ENCODE results near the gene MAL.

Gene MAL

GRCh38 chr2:94996305-94997100, 29.0 kb upstream of the MAL start:
- no peak for DNase-seq (ENCODE audit: low read depth)

- DNase-seq (ENCODE audit: low read depth): no peak
Measured at GRCh38 chr2:94997981-94998930, 27.3 kb upstream of the MAL start.

- no peak for DNase-seq (ENCODE audit: low read depth)
Measured at GRCh38 chr2:94999431-94999883, 26.1 kb upstream of the MAL start.

DNA sequence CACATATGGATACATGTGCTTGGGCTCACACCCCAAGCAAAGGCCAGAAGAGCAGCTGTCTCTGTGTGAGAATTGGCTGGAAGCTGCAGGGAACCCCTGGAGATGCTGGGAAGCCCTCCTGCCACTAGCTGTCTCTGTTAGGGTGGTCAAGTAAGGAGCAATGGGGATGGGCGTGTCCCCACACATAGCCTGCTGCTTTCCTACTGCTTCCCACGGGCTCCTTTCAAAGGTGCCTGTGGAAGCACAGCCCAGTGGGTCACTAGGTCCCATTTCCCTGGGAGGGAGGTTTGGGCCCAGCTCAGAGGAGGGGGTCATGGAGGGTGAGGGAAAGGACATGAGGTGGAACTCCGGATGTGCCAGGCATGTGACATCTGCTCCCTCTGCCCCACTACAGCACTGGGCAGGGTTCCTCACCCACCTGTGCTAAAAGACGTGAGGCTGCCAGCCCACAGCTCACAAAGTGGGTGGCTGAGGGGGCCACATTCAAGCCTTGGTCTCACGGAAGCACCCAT, 24.4 kb upstream of the MAL start:
- no peak for DNase-seq (ENCODE audit: low read depth)

- DNase-seq (ENCODE audit: low read depth): no peak
Measured at GRCh38 chr2:95001701-95002100, 23.8 kb upstream of the MAL start.

DNA sequence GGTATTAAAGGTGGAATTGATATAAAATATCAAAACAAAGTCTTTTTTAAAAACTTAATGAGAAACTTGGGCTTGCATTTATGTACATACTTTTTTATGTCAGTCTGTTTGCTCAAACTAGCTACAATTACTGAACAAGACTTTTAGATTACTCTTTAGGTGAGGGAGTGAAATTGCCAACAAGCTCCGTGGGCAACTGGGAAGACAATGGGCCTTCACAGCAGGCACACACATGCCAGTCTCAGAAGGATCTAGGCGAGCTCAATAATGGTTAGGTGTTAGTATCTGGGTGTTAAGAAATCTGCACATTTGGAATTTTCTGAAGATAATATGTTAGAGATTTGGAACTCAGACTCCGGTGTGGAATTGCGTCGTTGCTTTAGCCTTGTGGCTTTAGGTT, 23.0 kb upstream of the MAL start:
- DNase-seq (ENCODE audit: low read depth): no peak

DNA sequence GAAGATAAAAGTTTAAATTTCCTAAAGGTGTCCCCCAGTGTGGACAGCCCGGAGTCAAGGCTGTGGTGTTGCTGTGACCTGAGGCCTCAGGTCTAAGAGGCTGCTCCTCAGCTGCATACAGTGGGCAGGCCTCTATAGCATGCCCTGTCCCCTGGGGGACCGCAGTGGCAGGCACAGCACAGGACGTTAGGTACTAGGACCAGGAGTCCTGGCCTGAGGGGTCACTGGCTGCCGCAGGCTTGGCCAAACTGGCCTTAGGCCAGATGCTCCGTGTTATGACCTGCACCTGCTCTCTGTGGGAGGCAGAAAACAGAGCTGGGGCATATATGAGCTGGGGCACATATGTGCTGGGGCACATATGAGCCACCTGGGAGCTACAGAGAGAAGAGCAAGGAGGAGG, 21.2 kb upstream of the MAL start:
- DNase-seq (ENCODE audit: low read depth): no peak

DNA sequence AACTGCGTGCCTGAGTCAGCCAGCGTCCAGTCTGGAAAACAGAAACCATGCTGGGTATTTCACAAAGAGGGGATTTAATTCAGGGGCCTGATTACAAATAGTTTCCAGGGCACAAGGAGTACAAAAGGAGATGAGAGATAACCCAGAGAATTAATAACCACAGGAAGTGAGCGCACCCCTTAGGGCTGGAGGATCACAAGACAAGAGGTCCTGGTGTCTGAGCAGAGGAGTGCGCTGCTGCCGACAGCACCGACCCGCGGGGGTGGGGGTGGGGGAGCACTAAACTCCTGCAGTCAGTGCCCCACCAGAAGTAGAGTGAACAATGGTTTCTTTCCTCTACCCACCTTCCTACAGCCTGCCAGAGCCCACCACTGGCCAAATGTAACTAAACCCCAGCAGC, 20.8 kb upstream of the MAL start:
- no peak for DNase-seq (ENCODE audit: low read depth)

DNA sequence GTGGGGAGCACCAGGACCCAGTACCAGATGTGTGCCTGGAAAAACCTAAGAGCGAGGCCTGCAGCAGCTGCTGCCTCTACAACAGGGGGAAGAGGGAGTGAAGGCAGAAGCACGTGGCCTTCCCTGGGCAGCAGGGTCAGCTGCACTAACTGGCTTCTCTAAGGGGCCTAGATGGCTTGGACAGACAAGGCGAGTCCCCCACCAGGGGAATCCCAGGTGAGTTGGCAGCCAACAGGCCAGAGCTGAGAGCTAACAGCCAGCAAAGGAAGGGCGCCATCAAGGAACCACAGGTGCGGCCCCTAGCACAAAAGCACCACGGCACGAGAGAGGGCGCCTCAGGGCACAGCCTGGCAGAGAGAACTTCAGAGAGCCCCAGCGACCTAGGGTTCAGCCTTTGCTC, 19.8 kb upstream of the MAL start:
- DNase-seq (ENCODE audit: low read depth): no peak

DNA sequence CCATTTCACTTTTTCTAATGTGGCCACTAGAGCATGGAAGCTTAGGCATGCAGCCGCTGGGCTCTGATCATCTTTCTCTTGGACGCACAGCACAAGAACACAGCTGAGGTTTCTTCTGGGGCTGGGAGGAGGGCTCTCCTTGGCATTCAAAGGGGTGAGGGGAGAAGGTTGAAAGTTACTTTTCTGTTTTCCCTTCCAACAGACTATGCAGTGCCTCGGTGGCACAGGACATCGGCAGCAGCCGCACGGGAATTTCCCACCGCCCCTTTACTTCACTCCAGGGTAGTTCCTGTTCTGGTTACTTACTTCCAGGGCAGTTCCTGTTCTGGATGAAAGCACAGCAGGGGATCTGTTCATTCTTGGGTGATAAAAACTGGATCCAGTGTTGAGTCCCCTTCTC, 18.9 kb upstream of the MAL start:
- DNase-seq (ENCODE audit: low read depth): no peak

DNA sequence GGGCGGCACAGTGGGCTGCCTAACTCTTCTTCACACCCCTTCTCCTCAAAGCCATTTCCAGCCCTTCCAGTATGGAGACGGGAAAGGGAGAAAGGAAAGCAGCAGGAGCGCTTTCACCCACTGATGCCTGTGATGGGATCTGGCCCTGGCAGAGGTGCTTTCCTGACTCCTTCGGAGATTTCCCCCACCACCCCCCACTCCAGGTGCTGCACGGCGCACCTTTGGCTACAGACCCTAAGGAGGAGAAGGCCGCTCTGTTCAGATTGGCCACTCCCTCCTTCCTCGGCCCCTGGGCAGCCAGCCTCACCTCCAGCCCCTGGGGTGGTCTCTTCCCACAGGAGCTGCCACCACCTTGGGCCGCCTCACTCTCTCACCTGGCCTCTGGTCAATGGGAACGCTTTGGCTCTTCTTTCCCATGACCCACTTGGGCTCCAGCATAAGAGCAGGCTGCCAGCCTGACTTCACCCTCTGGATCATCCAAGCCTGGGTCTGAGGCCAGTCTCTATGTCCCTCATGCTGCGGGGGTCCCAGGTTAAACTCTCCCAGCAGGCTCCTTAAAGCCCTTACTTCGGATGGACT, 18.4 kb upstream of the MAL start:
- DNase-seq (ENCODE audit: low read depth): no peak

GRCh38 chr2:95007822-95008221, 17.7 kb upstream of the MAL start:
- no peak for DNase-seq (ENCODE audit: low read depth)

DNA sequence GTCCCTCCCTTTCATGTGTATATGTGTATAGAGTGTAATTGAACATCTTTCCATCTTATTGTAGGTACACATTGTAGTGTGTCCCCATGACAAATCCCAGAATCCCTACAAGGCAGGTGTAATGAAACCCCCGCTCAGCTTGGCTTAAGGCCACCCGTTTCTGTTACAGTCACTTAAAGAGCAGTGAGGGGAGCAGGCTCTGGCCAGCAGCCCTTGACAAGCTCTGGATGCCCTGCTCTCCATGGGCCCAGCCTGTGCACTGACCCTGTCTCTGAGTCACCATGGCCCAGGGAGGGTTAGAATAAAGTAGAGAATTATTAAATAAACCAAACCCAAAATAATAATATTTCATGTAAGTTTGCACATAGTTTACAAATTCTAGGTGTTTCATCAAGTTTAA, 17.2 kb upstream of the MAL start:
- no peak for DNase-seq (ENCODE audit: low read depth)

DNA sequence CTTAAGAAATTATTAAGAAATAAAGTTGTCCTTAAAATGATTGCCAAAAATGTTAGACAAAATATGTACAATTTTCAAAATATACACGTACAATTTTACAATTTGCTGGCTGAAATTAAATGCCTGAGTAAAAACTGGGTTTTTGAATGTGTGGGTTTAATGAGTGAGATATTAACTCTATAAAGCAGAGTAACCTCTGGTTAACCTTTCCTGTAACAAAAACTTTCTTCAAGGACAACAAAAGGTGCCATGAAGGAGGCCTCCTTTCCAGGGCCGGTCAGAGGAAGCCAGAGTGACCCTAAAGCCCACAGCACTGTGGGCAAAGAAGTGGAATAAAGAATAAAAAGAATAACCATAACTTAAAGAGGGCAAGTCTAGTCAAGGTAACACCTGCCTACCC, 16.5 kb upstream of the MAL start:
- DNase-seq (ENCODE audit: low read depth): no peak

GRCh38 chr2:95009412-95009811, 16.1 kb upstream of the MAL start:
- no peak for DNase-seq (ENCODE audit: low read depth)

DNA sequence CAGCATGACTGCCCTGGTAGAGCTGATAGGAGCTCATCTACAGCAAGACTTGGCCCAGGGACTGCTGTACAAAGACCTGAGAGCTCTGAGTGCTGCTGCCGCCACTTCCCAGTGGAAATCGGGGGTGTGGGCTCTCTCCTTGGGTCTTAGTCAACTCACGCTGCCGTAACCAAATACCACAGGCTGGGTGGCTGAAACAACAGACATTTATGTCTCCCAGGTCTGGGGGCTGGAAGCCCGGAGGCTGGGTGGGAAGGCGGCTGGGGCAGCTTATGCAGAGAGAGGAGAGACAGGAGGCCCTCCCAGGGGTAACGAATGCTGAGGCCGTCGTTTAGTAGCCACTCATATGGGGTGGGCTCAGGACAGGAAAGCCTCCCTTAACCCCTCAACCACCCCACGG, 15.4 kb upstream of the MAL start:
- DNase-seq (ENCODE audit: low read depth): no peak

GRCh38 chr2:95010718-95011117, 14.8 kb upstream of the MAL start:
- DNase-seq (ENCODE audit: low read depth): no peak

DNA sequence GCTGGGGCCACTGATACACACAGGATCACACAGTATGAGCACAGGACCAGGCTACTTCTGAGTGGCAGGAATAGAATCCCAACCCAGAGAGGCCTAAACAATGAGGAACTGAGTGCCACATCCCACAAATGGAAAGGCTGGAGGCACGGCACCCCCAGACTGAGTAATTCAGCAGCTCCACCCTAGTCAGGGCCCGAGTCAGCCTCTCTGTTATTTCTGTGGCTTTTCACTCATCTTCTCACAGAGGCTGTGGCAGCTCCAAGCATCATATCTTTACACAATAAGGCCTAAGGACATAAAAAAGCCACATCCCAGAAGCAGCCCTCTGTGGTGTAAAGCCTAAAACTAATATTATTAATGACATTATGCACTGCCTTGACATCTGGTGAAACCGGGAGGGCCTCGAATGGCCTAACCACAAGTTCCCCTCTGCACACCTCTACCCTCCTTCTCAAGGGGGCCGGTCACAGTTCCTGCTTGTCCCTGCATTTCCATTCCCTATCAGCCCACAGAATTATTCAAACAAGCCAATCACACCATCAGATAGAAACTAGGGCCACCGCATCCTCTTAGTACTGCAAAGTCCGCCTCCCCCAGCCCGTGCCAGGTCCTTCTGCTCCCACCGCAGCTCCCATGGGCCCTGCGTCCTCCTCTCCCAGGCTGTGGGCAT, 12.5 kb upstream of the MAL start:
- DNase-seq (ENCODE audit: low read depth): no peak

DNA sequence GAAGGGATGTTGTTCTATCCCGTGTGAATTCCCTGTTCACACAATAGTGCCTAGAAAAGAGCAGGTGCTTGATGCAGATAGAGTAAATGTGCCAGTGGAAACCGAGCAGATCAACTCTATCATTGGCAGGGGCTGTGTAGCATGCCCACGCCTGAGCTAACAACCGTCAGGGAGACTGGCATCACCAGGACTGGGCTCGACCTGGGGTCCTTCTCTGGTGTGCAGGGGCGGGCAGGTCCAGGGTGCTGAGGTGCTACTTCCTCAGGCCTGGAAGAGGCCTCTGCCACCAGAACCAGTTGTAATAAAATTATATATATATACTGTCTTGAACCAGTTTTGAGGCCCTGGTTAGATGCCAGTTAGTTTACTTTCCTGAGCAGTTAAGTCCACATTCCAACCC, 11.8 kb upstream of the MAL start:
- DNase-seq (ENCODE audit: low read depth): no peak

GRCh38 chr2:95014126-95014708, 11.3 kb upstream of the MAL start:
- no peak for DNase-seq (ENCODE audit: low read depth)

DNA sequence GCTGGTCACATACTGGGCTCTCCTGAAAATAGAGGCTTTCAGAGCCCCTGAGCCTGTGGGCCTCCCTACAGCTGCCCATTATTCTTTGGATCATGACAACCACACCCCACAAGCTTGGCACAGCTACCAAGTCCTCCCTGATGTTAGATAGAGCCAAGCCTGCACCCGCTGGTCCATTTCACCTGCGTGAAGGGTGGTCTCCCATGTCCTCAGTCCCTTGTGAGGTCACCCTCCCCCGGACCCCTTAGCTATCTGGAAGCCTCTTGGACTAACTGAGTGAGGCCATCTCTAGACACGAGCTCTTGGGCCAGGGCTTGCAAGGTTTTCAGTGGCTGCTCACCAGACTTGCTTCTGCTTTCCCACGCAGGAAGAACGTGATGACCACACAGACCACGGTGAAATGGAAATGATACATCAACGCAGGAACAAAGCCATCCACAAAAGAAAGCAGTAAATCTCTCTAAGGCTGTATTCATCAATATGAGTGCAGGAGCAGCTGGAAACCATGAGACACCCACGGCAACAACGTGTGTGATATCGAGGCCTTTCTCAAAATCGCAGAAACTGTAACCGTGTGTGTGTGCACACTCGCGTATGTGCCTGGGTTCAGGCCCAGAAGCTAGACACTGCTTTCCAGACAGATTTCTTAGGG, 10.1 kb upstream of the MAL start:
- DNase-seq (ENCODE audit: low read depth): no peak

All from activated gamma-delta T cell treated with anti-CD3 and anti-CD28 coated beads, Interleukin-2, amount 50 U/mL, for 16 hours (primary cell).